ENCODE results near the gene NODAL.

DNA sequence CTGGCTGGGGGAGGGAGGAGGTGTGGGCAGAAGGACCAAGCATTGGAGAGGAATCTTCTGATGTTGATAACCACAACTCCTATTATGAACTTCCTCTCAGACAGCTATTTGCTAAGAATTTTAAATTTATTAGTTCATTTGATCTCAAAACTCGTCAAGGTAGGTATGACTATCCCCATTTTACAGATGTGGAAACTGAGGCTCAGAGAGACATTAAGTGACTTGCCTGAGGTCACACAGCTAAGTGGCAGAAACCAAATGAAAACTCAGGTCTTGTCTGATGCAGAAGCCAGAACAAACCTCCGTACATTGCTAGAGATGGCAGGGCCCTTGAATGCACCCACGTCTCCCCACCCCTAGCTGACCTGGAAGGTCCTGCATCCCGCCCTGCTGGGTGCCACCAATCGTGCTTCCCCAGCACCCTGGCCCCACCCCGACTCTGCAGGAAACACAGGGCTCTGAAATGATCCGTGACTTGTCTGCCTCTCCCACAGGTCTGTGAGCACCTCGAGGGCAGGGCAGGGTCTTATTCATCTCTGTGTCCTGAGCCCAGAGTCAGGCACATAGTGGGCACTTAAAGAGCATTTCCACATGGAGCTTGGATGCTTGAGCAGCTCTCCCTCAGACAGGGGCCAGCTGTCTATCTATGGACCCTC lies 31.4 kb upstream of the NODAL start:
- TF ChIP-seq, protein P1, sequence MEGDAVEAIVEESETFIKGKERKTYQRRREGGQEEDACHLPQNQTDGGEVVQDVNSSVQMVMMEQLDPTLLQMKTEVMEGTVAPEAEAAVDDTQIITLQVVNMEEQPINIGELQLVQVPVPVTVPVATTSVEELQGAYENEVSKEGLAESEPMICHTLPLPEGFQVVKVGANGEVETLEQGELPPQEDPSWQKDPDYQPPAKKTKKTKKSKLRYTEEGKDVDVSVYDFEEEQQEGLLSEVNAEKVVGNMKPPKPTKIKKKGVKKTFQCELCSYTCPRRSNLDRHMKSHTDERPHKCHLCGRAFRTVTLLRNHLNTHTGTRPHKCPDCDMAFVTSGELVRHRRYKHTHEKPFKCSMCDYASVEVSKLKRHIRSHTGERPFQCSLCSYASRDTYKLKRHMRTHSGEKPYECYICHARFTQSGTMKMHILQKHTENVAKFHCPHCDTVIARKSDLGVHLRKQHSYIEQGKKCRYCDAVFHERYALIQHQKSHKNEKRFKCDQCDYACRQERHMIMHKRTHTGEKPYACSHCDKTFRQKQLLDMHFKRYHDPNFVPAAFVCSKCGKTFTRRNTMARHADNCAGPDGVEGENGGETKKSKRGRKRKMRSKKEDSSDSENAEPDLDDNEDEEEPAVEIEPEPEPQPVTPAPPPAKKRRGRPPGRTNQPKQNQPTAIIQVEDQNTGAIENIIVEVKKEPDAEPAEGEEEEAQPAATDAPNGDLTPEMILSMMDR (tag by site-specific recombination; IDR thresholded peaks at IDR 0.05) = no peak
- TF ChIP-seq, protein P2, sequence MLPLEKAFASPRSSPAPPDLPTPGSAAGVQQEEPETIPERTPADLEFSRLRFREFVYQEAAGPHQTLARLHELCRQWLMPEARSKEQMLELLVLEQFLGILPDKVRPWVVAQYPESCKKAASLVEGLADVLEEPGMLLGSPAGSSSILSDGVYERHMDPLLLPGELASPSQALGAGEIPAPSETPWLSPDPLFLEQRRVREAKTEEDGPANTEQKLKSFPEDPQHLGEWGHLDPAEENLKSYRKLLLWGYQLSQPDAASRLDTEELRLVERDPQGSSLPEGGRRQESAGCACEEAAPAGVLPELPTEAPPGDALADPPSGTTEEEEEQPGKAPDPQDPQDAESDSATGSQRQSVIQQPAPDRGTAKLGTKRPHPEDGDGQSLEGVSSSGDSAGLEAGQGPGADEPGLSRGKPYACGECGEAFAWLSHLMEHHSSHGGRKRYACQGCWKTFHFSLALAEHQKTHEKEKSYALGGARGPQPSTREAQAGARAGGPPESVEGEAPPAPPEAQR (tag by site-specific recombination; IDR thresholded peaks at IDR 0.05) = no peak
- TF ChIP-seq ZIC2 (tag by site-specific recombination; IDR thresholded peaks at IDR 0.05) (no peak), SP7 (tag by site-specific recombination; IDR thresholded peaks at IDR 0.05) (no peak), WT1 (tag by site-specific recombination; IDR thresholded peaks at IDR 0.05) (no peak), ZNF560 (tag by site-specific recombination; IDR thresholded peaks at IDR 0.05; ENCODE audit: borderline replicate concordance) (no peak), ZNF561 (tag by site-specific recombination; IDR thresholded peaks at IDR 0.05; ENCODE audit: borderline replicate concordance) (no peak)
- TF ChIP-seq, protein P3, sequence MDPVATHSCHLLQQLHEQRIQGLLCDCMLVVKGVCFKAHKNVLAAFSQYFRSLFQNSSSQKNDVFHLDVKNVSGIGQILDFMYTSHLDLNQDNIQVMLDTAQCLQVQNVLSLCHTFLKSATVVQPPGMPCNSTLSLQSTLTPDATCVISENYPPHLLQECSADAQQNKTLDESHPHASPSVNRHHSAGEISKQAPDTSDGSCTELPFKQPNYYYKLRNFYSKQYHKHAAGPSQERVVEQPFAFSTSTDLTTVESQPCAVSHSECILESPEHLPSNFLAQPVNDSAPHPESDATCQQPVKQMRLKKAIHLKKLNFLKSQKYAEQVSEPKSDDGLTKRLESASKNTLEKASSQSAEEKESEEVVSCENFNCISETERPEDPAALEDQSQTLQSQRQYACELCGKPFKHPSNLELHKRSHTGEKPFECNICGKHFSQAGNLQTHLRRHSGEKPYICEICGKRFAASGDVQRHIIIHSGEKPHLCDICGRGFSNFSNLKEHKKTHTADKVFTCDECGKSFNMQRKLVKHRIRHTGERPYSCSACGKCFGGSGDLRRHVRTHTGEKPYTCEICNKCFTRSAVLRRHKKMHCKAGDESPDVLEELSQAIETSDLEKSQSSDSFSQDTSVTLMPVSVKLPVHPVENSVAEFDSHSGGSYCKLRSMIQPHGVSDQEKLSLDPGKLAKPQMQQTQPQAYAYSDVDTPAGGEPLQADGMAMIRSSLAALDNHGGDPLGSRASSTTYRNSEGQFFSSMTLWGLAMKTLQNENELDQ (tag by site-specific recombination; IDR thresholded peaks at IDR 0.05; ENCODE audit: low read depth) = no peak
- TF ChIP-seq, protein P4, sequence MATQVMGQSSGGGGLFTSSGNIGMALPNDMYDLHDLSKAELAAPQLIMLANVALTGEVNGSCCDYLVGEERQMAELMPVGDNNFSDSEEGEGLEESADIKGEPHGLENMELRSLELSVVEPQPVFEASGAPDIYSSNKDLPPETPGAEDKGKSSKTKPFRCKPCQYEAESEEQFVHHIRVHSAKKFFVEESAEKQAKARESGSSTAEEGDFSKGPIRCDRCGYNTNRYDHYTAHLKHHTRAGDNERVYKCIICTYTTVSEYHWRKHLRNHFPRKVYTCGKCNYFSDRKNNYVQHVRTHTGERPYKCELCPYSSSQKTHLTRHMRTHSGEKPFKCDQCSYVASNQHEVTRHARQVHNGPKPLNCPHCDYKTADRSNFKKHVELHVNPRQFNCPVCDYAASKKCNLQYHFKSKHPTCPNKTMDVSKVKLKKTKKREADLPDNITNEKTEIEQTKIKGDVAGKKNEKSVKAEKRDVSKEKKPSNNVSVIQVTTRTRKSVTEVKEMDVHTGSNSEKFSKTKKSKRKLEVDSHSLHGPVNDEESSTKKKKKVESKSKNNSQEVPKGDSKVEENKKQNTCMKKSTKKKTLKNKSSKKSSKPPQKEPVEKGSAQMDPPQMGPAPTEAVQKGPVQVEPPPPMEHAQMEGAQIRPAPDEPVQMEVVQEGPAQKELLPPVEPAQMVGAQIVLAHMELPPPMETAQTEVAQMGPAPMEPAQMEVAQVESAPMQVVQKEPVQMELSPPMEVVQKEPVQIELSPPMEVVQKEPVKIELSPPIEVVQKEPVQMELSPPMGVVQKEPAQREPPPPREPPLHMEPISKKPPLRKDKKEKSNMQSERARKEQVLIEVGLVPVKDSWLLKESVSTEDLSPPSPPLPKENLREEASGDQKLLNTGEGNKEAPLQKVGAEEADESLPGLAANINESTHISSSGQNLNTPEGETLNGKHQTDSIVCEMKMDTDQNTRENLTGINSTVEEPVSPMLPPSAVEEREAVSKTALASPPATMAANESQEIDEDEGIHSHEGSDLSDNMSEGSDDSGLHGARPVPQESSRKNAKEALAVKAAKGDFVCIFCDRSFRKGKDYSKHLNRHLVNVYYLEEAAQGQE (tag by site-specific recombination; IDR thresholded peaks at IDR 0.05) = no peak
- TF ChIP-seq, protein P5, sequence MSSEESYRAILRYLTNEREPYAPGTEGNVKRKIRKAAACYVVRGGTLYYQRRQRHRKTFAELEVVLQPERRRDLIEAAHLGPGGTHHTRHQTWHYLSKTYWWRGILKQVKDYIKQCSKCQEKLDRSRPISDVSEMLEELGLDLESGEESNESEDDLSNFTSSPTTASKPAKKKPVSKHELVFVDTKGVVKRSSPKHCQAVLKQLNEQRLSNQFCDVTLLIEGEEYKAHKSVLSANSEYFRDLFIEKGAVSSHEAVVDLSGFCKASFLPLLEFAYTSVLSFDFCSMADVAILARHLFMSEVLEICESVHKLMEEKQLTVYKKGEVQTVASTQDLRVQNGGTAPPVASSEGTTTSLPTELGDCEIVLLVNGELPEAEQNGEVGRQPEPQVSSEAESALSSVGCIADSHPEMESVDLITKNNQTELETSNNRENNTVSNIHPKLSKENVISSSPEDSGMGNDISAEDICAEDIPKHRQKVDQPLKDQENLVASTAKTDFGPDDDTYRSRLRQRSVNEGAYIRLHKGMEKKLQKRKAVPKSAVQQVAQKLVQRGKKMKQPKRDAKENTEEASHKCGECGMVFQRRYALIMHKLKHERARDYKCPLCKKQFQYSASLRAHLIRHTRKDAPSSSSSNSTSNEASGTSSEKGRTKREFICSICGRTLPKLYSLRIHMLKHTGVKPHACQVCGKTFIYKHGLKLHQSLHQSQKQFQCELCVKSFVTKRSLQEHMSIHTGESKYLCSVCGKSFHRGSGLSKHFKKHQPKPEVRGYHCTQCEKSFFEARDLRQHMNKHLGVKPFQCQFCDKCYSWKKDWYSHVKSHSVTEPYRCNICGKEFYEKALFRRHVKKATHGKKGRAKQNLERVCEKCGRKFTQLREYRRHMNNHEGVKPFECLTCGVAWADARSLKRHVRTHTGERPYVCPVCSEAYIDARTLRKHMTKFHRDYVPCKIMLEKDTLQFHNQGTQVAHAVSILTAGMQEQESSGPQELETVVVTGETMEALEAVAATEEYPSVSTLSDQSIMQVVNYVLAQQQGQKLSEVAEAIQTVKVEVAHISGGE (tag by site-specific recombination; conservative IDR thresholded peaks at IDR 0.05; ENCODE audit: low read depth) = no peak

Data from HEK293 (cell line).